ENCODE results near the gene EHF. TPM values are rescaled to one million over a fixed set of nuclear protein-coding genes. Genes with fewer than 3 reads are reported as not detected.

EHF gene
- total RNA-seq, 2 donors from 2014 or later = 0.22 TPM; not detected in 1

DNA sequence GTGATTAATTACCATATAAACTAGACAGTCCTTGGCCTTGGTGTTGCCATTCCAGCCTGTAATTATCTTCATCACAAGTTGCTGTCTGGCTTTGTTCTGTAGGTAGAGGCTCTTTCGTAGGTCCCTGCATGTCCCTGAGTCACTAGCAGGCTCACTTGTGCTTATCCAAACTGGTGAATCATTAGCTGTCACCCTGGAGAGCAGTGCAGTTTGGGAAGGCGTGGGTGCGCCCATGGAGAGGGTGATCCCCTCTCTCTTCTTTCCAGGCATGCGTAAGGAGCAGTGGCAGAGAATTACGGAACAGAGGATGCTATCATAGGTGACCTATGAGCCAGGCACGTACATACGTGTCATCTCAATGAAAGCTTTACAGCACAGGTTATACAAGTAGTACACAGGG lies 11.0 kb upstream of the EHF start:
- no peaks in the 10 kb centered on the region for H3K36me3 Mint-ChIP-seq (ENCODE audit: low read depth)
- H3K27ac ChIP-seq (ENCODE audit: low read depth, low read length) = peak overlapping the region; percentile 46
- 89 to 95% methylated on average over 6 to 7 of the region's 7 CpGs for WGBS, 2 experiments (ENCODE audit: insufficient coverage in 1 of 2, insufficient read length in 1 of 2)
- no peak overlapping the region for H3K4me3 ChIP-seq (ENCODE audit: low read length)
- no peak for DNase-seq
- no peak overlapping the region for H3K27ac Mint-ChIP-seq
- H3K4me1 Mint-ChIP-seq = peaks cover 41% of the 10 kb centered on the region
- H3K27me3 ChIP-seq (ENCODE audit: control insufficient read depth, insufficient read depth, low read length, poor library complexity, severe bottlenecking) = no peaks in the 10 kb centered on the region
- H3K9ac ChIP-seq (ENCODE audit: extremely low read depth, low read length, poor library complexity, severe bottlenecking) = no peak overlapping the region
- no peaks in the 10 kb centered on the region for H3K9me3 ChIP-seq (ENCODE audit: control insufficient read depth, low read length)
- TF ChIP-seq, protein P1, sequence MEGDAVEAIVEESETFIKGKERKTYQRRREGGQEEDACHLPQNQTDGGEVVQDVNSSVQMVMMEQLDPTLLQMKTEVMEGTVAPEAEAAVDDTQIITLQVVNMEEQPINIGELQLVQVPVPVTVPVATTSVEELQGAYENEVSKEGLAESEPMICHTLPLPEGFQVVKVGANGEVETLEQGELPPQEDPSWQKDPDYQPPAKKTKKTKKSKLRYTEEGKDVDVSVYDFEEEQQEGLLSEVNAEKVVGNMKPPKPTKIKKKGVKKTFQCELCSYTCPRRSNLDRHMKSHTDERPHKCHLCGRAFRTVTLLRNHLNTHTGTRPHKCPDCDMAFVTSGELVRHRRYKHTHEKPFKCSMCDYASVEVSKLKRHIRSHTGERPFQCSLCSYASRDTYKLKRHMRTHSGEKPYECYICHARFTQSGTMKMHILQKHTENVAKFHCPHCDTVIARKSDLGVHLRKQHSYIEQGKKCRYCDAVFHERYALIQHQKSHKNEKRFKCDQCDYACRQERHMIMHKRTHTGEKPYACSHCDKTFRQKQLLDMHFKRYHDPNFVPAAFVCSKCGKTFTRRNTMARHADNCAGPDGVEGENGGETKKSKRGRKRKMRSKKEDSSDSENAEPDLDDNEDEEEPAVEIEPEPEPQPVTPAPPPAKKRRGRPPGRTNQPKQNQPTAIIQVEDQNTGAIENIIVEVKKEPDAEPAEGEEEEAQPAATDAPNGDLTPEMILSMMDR (conservative IDR thresholded peaks at IDR 0.05) = no peak
- H3K36me3 ChIP-seq (ENCODE audit: control insufficient read depth, insufficient read depth, low read length) = no peaks in the 10 kb centered on the region
- peaks cover 3% of the 10 kb centered on the region for H3K27me3 Mint-ChIP-seq (ENCODE audit: insufficient read depth)
- H3K4me1 ChIP-seq (ENCODE audit: control insufficient read depth, insufficient read depth, low read length) = peaks cover 6% of the 10 kb centered on the region
- no peaks in the 10 kb centered on the region for H3K9me3 Mint-ChIP-seq
- no peak overlapping the region for H3K4me3 Mint-ChIP-seq

DNA sequence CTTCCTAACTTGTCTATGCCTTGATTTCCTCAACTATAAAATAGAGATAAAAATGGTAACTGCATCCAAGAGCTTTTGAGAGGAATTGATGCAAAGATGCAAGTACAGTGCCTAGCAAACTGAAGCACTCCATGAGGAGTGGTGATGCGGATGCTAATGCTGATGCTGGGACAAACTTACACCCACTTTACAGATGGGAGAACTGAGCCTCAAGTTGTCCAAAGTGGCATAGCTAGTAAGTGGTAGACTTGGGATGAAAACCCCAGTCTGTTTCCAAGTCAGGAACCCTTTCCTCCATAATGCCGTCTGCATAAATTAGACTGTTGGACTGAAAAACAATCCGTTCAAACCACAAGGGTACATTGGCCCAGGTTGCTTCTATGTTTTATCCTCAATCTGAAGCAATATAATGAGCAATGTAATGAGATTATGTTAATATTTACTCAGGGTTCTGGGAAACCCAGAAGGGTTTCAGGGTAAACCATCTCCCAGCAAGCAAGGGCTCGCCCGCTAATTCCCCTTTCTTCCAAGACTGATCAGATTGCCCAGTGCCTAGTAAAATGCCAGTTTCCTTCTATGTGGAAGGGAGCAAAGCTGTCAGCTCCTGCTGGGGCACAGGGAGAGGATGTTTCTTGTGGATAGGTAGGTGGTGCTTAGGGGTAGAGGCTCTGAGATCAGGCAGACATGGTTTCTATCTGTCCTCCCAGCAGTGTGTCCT lies 10.4 kb upstream of the EHF start:
- H3K27ac Mint-ChIP-seq = no peak overlapping the region
- H3K9me3 Mint-ChIP-seq = no peaks in the 10 kb centered on the region
- 93 to 100% methylated on average over 4 to 5 of the region's 5 CpGs for WGBS, 2 experiments (ENCODE audit: insufficient coverage in 1 of 2, insufficient read length in 1 of 2)
- Histone ChIP-seq H3K27ac (ENCODE audit: low read depth, low read length) (no peak overlapping the region), H3K4me3 (ENCODE audit: low read length) (no peak overlapping the region), H3K9me3 (ENCODE audit: control insufficient read depth, low read length) (no peaks in the 10 kb centered on the region), H3K4me1 (ENCODE audit: control insufficient read depth, insufficient read depth, low read length) (peaks cover 6% of the 10 kb centered on the region), H3K9ac (ENCODE audit: extremely low read depth, low read length, poor library complexity, severe bottlenecking) (no peak overlapping the region), H3K27me3 (ENCODE audit: control insufficient read depth, insufficient read depth, low read length, poor library complexity, severe bottlenecking) (no peaks in the 10 kb centered on the region), H3K36me3 (ENCODE audit: control insufficient read depth, insufficient read depth, low read length) (no peaks in the 10 kb centered on the region)
- H3K27me3 Mint-ChIP-seq (ENCODE audit: insufficient read depth) = no peaks in the 10 kb centered on the region
- DNase-seq = no peak
- H3K4me1 Mint-ChIP-seq = peaks cover 42% of the 10 kb centered on the region
- no peaks in the 10 kb centered on the region for H3K36me3 Mint-ChIP-seq (ENCODE audit: low read depth)
- no peak overlapping the region for H3K4me3 Mint-ChIP-seq
- TF ChIP-seq, protein P1 (conservative IDR thresholded peaks at IDR 0.05) = no peak

DNA sequence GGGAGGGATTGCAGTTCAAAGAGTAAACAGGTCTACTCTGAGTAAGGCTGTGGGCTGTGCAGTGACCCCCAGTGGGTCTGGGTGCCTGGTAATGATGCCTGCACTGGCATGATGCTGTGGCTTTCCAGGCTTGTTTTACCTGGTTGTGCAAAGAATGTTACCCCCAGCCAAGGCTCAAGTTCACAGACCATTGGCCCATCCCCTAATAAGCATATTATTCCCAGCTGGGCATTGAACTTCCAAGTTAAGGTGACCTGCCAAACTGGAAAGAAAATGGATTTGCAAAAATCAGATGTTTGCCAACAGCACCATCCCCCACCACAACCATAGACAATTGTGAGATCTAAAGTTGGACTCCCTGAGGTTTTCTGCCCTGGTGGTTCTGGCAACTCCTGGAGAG lies 7.9 kb upstream of the EHF start:
- peaks cover 12% of the 10 kb centered on the region for H3K4me1 ChIP-seq (ENCODE audit: control insufficient read depth, insufficient read depth, low read length)
- TF ChIP-seq, protein P1 (conservative IDR thresholded peaks at IDR 0.05) = no peak
- no peaks in the 10 kb centered on the region for H3K36me3 ChIP-seq (ENCODE audit: control insufficient read depth, insufficient read depth, low read length)
- no peaks in the 10 kb centered on the region for H3K27me3 ChIP-seq (ENCODE audit: control insufficient read depth, insufficient read depth, low read length, poor library complexity, severe bottlenecking)
- H3K9me3 Mint-ChIP-seq = no peaks in the 10 kb centered on the region
- no peak overlapping the region for H3K27ac ChIP-seq (ENCODE audit: low read depth, low read length)
- H3K4me3 ChIP-seq (ENCODE audit: low read length) = no peak overlapping the region
- no peak overlapping the region for H3K9ac ChIP-seq (ENCODE audit: extremely low read depth, low read length, poor library complexity, severe bottlenecking)
- no peak overlapping the region for H3K27ac Mint-ChIP-seq
- H3K4me3 Mint-ChIP-seq = no peak overlapping the region
- DNase-seq = no peak
- no peaks in the 10 kb centered on the region for H3K9me3 ChIP-seq (ENCODE audit: control insufficient read depth, low read length)
- H3K4me1 Mint-ChIP-seq = peaks cover 51% of the 10 kb centered on the region
- H3K36me3 Mint-ChIP-seq (ENCODE audit: low read depth) = no peaks in the 10 kb centered on the region
- no peaks in the 10 kb centered on the region for H3K27me3 Mint-ChIP-seq (ENCODE audit: insufficient read depth)
